Mesenchymal stem cell (in vitro differentiated cells and primary cell): Measurements from ENCODE around the gene SLC2A10.

Experiments
- DNase-seq: peaks from one replicate; pipeline ENCODE4 v3.0.0-alpha.2; 2013
- H2AFZ ChIP-seq: one replicate; pipeline ENCODE4 v1.6.1; 2013; ENCODE audit warnings: low read depth, mild to moderate bottlenecking, control low read depth, inconsistent platforms, low read length, moderate library complexity
- H2AK5ac ChIP-seq: 2 replicates; pipeline ENCODE4 v1.6.1; 2013; ENCODE audit warnings: low read length, moderate library complexity, mild to moderate bottlenecking, inconsistent platforms; ENCODE audit not compliant: severe bottlenecking
- H2BK120ac ChIP-seq: one replicate; pipeline ENCODE4 v1.6.1; 2013; ENCODE audit warnings: low read depth, mild to moderate bottlenecking, inconsistent platforms, low read length, moderate library complexity
- H2BK12ac ChIP-seq, 2 experiments: one replicate each; pipeline ENCODE4 v1.6.1; 2013; ENCODE audit warnings: inconsistent platforms in 2 of 2, low read length in 2 of 2, mild to moderate bottlenecking in 2 of 2, moderate library complexity in 2 of 2, control low read depth in 1 of 2
- H2BK15ac ChIP-seq: one replicate; pipeline ENCODE4 v1.6.1; 2013; ENCODE audit warnings: mild to moderate bottlenecking, low read depth, inconsistent platforms; ENCODE audit not compliant: poor library complexity, severe bottlenecking
- H2BK5ac ChIP-seq: 2 replicates; pipeline ENCODE4 v1.6.1; 2013; ENCODE audit warnings: low read depth, mild to moderate bottlenecking, low read length, control low read depth, inconsistent platforms; ENCODE audit not compliant: poor library complexity, severe bottlenecking
- H3K14ac ChIP-seq, 2 experiments: one replicate each; pipeline ENCODE4 v1.6.1; 2013; ENCODE audit warnings: inconsistent platforms in 2 of 2, low read length in 2 of 2, control low read depth in 1 of 2, mild to moderate bottlenecking in 1 of 2, moderate library complexity in 1 of 2
- H3K18ac ChIP-seq, 2 experiments: one replicate each; pipeline ENCODE4 v1.6.1; 2013; ENCODE audit warnings: inconsistent platforms in 2 of 2, low read length in 2 of 2, control low read depth in 1 of 2, low read depth in 1 of 2, mild to moderate bottlenecking in 1 of 2
- H3K23ac ChIP-seq, 2 experiments: one replicate each; pipeline ENCODE4 v1.6.1; 2013; ENCODE audit warnings: inconsistent platforms in 2 of 2, low read length in 2 of 2, mild to moderate bottlenecking in 2 of 2, moderate library complexity in 2 of 2, control low read depth in 1 of 2
- H3K27ac ChIP-seq: 2 replicates; pipeline ENCODE4 v1.5.1; 2013; ENCODE audit warnings: mild to moderate bottlenecking, moderate library complexity, low read length, control low read depth, inconsistent platforms; ENCODE audit not compliant: poor library complexity, severe bottlenecking
- H3K27me3 ChIP-seq, 2 experiments: 2 replicates each; pipeline versions ENCODE4 v1.6.1 to v1.7.0; 2013; ENCODE audit warnings: low read length in 2 of 2, mild to moderate bottlenecking in 2 of 2, moderate library complexity in 2 of 2, control low read depth in 1 of 2, inconsistent platforms in 1 of 2; ENCODE audit not compliant: control insufficient read depth in 1 of 2, insufficient read depth in 1 of 2
- H3K36me3 ChIP-seq, 2 experiments: 2 replicates each; pipeline versions ENCODE4 v1.6.1 to v1.7.0; 2013; ENCODE audit warnings: low read length in 2 of 2, control low read depth in 1 of 2, inconsistent platforms in 1 of 2, low read depth in 1 of 2, mild to moderate bottlenecking in 1 of 2; ENCODE audit not compliant: insufficient read depth in 2 of 2, control insufficient read depth in 1 of 2
- H3K4ac ChIP-seq, 2 experiments: one replicate each; pipeline ENCODE4 v1.6.1; 2013; ENCODE audit warnings: inconsistent platforms in 2 of 2, low read length in 2 of 2, mild to moderate bottlenecking in 2 of 2, moderate library complexity in 2 of 2, control low read depth in 1 of 2, low read depth in 1 of 2
- H3K4me1 ChIP-seq: 2 replicates; pipeline ENCODE4 v1.6.1; 2013; ENCODE audit warnings: low read depth, low read length, control low read depth; ENCODE audit not compliant: control insufficient read depth, insufficient read depth
- H3K4me2 ChIP-seq: 2 replicates; pipeline ENCODE4 v1.6.1; 2013; ENCODE audit warnings: low read length, mild to moderate bottlenecking, inconsistent platforms; ENCODE audit not compliant: poor library complexity, severe bottlenecking
- H3K4me3 ChIP-seq, 2 experiments: 2 replicates each; pipeline versions ENCODE4 v1.5.1 to v1.7.0; 2013; ENCODE audit warnings: low read length in 2 of 2, mild to moderate bottlenecking in 2 of 2, control low read depth in 1 of 2, low read depth in 1 of 2; ENCODE audit not compliant: insufficient read depth in 1 of 2
- H3K79me1 ChIP-seq: replicated peaks from 2 replicates; pipeline ENCODE4 v1.6.1; 2013; ENCODE audit warnings: mild to moderate bottlenecking, control low read depth, low read length, inconsistent platforms; ENCODE audit not compliant: poor library complexity, severe bottlenecking
- H3K9ac ChIP-seq: 2 replicates; pipeline ENCODE4 v1.7.0; 2013; ENCODE audit warnings: mild to moderate bottlenecking, low read length, moderate library complexity
- H3K9me3 ChIP-seq: 2 replicates; pipeline ENCODE4 v1.7.0; 2013; ENCODE audit warnings: mild to moderate bottlenecking, low read length; ENCODE audit not compliant: control insufficient read depth
- H4K8ac ChIP-seq: one replicate; pipeline ENCODE4 v1.6.1; 2013; ENCODE audit warnings: inconsistent platforms, mild to moderate bottlenecking, low read length, moderate library complexity
- H4K91ac ChIP-seq: one replicate; pipeline ENCODE4 v1.6.1; 2013; ENCODE audit warnings: mild to moderate bottlenecking, low read length, inconsistent platforms
- WGBS: methylation state at CpG from one replicate; pipeline ENCODE4 v1.1.7; 2013; ENCODE audit warnings: mixed read lengths; 5-methylcytosine and 5-hydroxymethylcytosine counted together

The SLC2A10 gene

DNA sequence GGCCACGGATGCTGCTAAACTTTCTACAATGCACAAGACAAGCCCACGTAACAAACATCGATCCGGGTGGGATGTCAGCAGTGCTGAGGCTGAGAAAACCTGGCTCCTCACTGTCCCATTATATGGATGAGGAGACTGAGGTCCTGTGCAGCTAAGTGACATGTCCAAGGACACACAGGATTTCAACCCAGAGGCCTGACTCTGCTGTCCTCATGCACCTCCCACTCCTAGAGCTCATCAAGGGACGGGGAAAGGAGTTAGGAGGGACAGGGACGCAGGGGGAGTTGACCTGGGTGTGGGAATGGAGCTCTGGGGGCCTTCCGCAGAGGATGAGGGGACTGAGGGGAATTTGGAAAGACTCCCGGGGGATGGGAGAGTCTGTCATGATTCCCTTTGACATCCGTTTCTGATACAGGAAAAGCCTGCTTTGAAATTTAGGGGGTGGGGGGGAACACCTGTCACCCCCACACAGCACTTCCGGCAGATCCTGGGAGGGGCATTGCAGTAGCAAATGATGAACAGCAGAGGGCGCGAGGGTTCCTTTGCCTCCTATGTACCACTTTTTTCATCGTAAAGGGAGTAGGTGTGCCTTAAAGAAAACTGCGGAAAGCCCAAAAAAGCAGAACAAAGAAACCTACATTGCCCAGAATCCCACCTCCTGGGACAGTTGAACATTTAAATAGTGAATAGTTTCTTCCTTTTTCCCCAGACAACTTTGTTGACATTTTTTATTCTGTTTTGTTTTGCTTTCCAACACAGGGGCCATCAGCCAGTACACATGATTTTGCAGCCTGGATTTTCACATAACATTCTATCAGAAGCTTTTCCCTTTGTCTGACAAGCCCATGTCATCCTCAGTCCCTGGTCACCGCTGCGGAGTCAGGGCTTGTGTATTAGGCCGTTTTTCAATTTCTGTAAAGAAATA is 48.6 kb downstream of the SLC2A10 start:
- Histone ChIP-seq H3K18ac (no peak overlapping the region), H2AK5ac (no peak overlapping the region), H3K23ac (peak overlapping the region in 1 of 2 experiments; percentile 72), H3K36me3 (no peaks in the 10 kb centered on the region), H2BK12ac (no peak overlapping the region), H3K79me1 (no peaks in the 10 kb centered on the region), H2BK5ac (no peak overlapping the region), H2BK120ac (no peak overlapping the region), H2BK15ac (no peak overlapping the region), H3K27me3 (peaks cover 26 to 58% of the 10 kb centered on the region in 2 experiments), H3K4me3 (no peak overlapping the region), H4K91ac (no peak overlapping the region), H3K4me1 (peaks cover 1% of the 10 kb centered on the region), H2AFZ (no peak overlapping the region), H3K9ac (peak overlapping the region; percentile 40), H3K14ac (no peak overlapping the region), H3K27ac (no peak overlapping the region), H3K9me3 (no peaks in the 10 kb centered on the region), H3K4me2 (no peak overlapping the region), H3K4ac (no peak overlapping the region), H4K8ac (no peak overlapping the region)
- peak; percentile 62 for DNase-seq
- 61% methylated on average over 12 of the region's 17 CpGs for WGBS

DNA sequence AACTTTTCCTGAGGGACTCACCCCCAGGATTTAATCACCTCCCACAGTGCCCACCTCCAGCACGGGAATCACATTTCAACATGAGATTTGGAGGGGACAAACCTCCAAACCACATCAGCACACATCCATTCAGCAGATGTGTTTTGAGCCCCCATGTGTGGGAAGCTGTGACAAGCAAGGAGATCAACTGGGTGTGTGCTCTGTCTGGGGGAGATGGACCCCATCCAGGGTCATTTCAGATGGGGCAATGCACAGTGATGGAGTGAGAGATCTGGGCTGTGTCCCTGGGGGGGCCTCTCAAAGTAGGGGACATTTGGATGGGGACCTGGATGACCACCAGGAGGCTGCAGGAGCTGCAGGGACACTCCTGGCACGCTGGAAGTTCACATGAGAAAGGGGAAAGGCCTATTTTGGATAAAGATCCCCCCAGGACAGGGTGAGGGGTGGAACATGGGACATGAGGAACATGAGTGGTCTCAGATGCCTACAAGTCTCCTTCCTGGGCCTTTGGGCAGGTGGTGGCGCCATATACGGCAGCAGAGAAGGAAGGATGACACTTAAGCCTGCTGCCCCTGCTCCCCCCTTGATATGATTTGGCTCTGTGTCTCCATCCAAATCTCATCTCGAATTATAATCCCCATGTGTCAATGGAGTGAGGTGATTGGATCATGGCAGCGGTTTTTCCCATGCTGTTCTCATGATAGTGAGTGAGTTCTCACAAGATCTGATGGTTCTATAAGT is 49.6 kb downstream of the SLC2A10 start:
- H3K4ac ChIP-seq = no peak overlapping the region
- H3K9me3 ChIP-seq = no peaks in the 10 kb centered on the region
- H4K91ac ChIP-seq = no peak overlapping the region
- H3K23ac ChIP-seq = no peak overlapping the region
- peaks cover 30 to 63% of the 10 kb centered on the region in 2 experiments for H3K27me3 ChIP-seq
- H2BK15ac ChIP-seq = no peak overlapping the region
- no peak overlapping the region for H2BK120ac ChIP-seq
- no peaks in the 10 kb centered on the region for H3K79me1 ChIP-seq
- H2BK5ac ChIP-seq = no peak overlapping the region
- H3K18ac ChIP-seq = no peak overlapping the region
- no peaks in the 10 kb centered on the region for H3K36me3 ChIP-seq
- no peak overlapping the region for H3K27ac ChIP-seq
- no peak overlapping the region for H2AK5ac ChIP-seq
- H4K8ac ChIP-seq = no peak overlapping the region
- H2AFZ ChIP-seq = no peak overlapping the region
- peaks cover 1% of the 10 kb centered on the region for H3K4me1 ChIP-seq
- no peak overlapping the region for H2BK12ac ChIP-seq
- no peak overlapping the region for H3K9ac ChIP-seq
- DNase-seq = no peak
- no peak overlapping the region for H3K14ac ChIP-seq
- H3K4me3 ChIP-seq = no peak overlapping the region
- H3K4me2 ChIP-seq = no peak overlapping the region
- 76% methylated on average over 5 of the region's 6 CpGs for WGBS

DNA sequence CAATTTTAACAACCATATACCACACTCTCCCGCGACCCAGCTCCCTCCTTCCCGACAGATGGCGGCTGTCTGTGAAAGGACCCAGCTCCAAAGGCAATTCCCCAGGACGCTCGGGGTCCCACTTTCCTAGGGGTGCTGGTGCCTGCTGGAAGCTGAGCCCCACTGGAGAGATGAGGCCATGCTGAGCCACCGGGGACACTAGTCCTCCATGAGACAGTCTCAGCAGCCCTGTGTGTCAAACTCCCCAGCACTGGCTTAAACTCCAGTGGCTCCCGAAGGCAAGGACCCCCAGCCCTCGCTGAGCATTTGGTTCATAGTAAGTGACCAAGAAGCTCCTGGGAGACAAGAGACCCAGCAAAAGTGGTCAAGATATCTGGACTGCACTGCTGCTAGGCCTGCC is 52.1 kb downstream of the SLC2A10 start:
- no peak overlapping the region for H2BK120ac ChIP-seq
- H2BK15ac ChIP-seq = no peak overlapping the region
- no peak overlapping the region for H4K91ac ChIP-seq
- H3K4me3 ChIP-seq = no peak overlapping the region
- H3K4me1 ChIP-seq = peaks cover 1% of the 10 kb centered on the region
- no peaks in the 10 kb centered on the region for H3K36me3 ChIP-seq
- H2BK12ac ChIP-seq = no peak overlapping the region
- no peak overlapping the region for H2BK5ac ChIP-seq
- no peak overlapping the region for H3K4me2 ChIP-seq
- no peak overlapping the region for H3K27ac ChIP-seq
- H4K8ac ChIP-seq = no peak overlapping the region
- DNase-seq = no peak
- H3K79me1 ChIP-seq = no peaks in the 10 kb centered on the region
- H3K23ac ChIP-seq = no peak overlapping the region
- no peak overlapping the region for H3K18ac ChIP-seq
- H3K14ac ChIP-seq = no peak overlapping the region
- no peaks in the 10 kb centered on the region for H3K9me3 ChIP-seq
- H2AFZ ChIP-seq = no peak overlapping the region
- H3K27me3 ChIP-seq = peaks cover 32 to 74% of the 10 kb centered on the region in 2 experiments
- H3K9ac ChIP-seq = no peak overlapping the region
- no peak overlapping the region for H2AK5ac ChIP-seq
- 90% methylated on average over 9 of the region's 9 CpGs for whole genome bisulfite sequencing
- no peak overlapping the region for H3K4ac ChIP-seq

DNA sequence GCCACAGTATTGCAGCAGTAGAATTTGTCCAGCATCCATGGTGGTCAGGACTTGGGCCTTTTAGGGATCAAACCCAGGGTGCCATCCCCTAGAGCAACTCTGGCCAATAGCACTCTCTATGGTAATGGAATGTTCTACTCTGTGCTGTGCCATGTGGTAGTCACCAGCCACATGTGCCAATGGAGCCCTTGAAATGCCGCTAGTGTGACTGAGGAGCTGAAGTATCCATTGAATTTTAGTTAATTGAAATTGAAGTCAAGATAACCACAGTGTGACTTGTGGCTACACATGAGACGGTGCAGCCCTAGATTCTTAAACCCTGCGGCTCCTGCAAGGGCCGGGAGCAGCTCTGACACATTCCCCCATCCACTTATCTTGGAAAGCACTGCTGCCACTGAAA is 54.6 kb downstream of the SLC2A10 start:
- Histone ChIP-seq H3K23ac (no peak overlapping the region), H3K4ac (no peak overlapping the region), H3K4me3 (no peak overlapping the region), H3K4me1 (no peaks in the 10 kb centered on the region), H3K18ac (no peak overlapping the region), H2BK5ac (no peak overlapping the region), H3K14ac (no peak overlapping the region), H2BK12ac (no peak overlapping the region), H3K79me1 (no peaks in the 10 kb centered on the region), H2BK15ac (no peak overlapping the region), H2AK5ac (no peak overlapping the region), H2AFZ (no peak overlapping the region), H3K9me3 (no peaks in the 10 kb centered on the region), H3K27me3 (peaks cover 29 to 70% of the 10 kb centered on the region in 2 experiments), H4K91ac (no peak overlapping the region), H3K36me3 (no peaks in the 10 kb centered on the region), H3K27ac (no peak overlapping the region), H4K8ac (no peak overlapping the region), H2BK120ac (no peak overlapping the region), H3K9ac (no peak overlapping the region), H3K4me2 (no peak overlapping the region)
- no peak for DNase-seq
- WGBS = 86% methylated on average over 4 of the region's 4 CpGs
